Head of caudate nucleus (tissue), 42 donors: ENCODE data around the gene CUBN.

Source experiments
- DNase-seq, 42 donors: peaks; one replicate each; pipeline versions ENCODE4 v3.0.0 to v3.0.0-alpha.2; 2020 to 2021; ENCODE audit warnings: mixed read lengths in 7 of 42
- intact Hi-C: fragments of 100-400 bp; cut with DNase I; formaldehyde crosslinking; loops from one replicate; pipeline ENCODE4 v1.15.0; 2022

The CUBN gene

DNA sequence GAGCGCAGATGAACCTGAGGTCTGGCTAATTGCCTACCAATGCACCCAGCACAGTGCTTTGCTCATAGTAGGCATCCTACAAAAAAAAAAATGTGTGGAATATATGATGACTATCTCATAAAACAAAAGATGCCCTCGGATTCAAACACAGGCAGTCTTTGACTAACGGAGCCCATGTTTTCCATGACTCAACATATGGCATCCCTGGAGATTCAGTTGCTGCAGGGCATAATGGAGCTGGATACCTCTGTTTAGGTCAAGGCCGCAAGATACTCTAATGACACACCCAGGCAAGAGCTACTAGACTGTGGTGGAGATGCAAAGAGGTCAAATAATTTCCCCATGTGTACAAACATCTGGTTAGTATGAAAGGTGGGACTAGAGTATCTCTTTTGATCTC is 16.3 kb downstream of the CUBN start:
- no peak for DNase-seq
- intact Hi-C loops = no loop called here

DNA sequence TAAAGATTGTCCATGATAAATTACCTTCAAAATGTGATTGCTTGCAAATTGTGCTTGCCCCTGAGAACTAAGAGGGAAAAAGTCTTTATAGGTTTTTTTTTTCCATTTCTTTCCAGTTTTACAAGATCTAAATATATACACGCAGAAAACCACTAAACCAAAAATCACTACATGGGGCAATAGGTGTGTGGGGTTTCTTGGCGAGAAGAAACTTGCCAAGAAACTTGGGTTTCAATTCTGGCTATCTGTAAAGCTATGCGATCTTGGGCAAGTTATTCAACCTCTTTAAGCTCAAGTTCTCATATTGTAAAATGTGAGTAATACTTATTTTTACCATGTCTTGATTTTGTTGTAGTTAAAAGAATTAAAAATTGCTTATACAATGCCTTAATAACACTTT is 17.0 kb downstream of the CUBN start:
- intact Hi-C loops = no loop called here
- DNase-seq = no peak

DNA sequence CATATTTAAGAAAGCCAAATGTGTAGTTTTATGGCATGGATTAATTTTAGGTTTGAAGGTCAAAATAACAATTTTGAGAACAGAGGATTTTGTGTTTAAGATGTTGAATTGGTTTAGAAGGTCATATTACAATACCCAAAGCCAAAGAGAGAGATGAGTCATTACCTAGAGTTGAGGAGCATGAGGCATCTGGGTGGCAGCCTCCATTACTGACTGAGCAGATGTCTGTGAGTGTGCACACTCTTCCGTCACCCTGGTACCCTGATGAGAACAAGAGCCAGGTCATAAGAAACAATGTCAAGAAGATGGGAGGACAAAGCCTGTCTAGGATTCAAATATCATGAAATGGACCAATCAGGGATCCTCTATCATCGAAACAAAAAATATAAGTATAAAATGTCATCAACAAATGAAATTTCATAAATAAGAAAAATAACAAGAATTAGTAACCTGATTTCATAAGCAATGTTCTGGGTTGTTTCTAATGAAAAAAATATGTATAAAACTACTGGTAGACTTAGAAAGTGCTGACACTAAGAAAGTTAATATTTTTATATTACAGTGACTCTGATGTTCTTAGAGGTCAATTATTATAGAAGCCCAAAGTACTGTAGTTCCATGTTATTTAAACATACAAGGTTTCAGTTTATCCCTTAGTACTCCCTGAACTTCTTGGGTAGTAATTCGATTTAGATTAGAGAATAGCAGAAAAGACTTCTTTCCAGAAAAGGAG is 20.0 kb downstream of the CUBN start:
- intact Hi-C loops = no loop called here
- DNase-seq = no peak

DNA sequence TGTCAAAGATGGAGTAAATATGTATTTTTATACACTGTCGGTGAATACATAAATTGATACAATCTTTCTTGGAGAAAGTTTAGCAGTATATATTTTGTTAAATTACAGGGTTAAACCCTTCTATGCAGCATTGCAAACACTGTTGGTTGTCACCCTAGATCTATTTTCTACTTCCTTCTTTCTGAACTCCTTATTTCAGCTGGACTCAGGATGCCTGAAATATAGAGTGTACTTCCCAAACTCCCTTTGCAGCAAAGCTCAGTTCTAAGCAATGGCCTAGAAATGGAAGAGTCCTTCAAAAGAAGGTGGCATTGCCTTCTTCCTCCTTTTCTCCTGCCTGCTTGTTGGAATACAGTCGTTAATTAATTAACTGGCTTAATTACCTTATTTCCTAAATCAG is 20.6 kb downstream of the CUBN start:
- intact Hi-C loops = no loop called here
- no peak for DNase-seq

DNA sequence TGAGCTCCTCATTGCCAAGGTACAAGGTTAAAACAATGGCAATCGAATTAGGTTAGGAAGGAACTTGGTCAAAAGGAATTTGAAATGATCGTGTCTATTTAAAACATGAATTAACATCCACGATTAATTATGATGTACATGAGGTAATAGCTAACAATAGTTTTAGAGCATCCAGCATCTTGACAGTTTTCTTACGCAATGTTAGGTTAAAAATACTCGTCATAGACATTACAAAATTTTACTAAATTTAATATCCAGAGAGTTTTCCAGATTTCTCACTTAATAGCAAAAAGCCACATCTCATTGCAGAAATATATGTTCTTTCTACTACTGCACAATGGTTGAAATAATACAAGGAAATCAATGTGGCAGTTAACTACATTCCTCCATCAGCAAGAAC is 22.6 kb downstream of the CUBN start:
- intact Hi-C loops = no loop called here
- no peak for DNase-seq

DNA sequence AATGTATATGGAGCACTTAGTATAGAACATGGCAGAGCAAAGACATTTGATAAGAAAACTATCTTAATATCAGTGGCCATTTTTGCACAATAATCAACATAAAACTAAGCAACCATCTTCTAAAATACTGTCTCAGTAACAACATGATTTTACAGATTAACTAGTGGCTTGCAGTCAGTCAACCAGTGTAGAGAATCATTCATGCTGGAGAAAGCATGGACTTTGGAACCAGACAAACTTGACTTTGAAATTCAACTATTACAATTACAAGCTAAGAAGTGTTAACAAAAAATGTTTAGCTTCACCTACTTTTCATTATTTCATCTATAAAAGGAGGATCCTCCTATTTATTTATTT is 27.7 kb downstream of the CUBN start:
- no peak for DNase-seq
- intact Hi-C loops = no loop called here

DNA sequence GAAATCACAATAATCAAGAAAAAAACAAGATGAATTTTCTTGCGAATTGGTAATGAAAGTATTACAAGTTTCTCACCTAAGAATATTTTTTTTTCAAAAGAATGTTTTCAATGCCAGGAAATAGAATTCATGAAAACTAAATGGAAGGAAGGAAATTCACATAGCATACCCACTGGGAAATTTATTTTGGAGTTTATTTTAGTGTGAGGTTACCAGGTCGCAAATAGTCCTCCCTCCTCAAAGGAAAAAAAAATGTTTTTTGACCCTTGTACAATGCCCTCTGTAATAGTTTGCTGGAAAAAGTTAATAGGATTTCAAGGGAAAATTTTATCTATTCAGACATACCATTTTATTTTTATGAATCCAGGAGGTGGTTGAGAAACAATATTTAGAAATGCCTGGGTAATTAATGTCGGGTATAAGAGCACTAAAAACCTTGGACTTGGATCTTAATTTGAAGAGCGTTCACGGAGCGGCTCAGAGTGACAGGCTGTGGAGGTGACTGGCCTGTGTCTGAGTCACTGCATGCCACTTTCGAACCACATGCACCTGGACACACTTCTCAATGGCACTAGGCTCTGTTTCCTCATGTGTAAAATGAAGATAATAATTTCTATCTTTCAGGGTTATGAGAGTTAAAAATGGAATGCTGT is 28.2 kb downstream of the CUBN start:
- no peak for DNase-seq
- intact Hi-C loops = no loop called here

DNA sequence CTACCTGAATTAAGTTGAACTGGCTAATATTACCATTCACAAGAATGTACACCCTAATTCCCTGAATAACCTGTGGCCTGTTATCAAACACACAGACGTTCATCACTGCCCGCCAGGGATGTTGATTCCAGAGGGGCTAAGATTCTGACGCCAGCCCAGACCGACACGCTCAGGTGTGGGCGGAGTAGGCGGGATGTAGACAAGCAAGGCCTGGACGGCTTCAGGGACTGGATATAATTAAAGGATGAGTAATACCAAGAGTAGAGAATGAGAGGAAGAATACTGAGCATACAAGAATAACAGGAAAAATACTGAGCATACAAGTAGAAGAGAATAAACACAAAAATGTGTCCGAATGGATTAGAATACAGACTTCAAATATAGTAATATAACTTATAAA is 29.0 kb downstream of the CUBN start:
- intact Hi-C loops = no loop called here
- DNase-seq = no peak

DNA sequence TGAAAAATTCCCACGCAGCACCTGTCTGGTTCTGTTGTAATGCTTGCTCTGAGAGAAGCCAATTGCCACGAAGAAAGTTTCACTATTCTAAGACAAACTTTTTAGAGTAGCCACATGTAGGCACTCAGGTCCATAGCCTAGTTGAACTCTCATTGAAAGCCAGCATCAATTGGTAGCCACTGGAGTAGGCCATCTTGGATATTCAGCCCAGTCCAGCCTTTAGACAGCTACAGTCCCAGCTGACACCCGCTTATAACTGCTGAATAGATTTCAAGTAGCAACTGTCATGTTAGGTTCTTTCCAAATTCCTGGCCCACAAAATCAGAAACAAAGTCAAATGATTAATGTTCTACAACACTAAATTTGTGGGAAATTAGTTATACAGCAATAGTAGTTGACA is 31.6 kb downstream of the CUBN start:
- DNase-seq = no peak
- intact Hi-C loops = no loop called here

DNA sequence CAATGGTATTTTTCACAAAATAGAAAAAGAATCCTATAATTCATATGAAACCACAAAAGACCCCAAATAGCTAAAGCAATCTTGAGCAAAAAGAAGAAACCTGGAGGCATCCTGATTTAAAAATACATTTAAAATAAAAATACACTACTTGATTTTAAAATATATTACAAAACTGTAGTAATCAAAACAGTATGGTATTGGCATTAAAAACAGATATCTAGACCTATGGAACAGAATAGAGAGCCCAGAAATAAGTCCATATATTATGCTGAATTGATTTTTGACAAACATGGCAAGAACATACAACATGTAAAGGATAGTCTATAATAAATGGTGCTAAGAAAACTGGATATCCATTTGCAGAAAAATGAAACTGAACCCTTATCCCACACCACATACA is 34.8 kb downstream of the CUBN start:
- DNase-seq = no peak
- intact Hi-C loops = no loop called here

DNA sequence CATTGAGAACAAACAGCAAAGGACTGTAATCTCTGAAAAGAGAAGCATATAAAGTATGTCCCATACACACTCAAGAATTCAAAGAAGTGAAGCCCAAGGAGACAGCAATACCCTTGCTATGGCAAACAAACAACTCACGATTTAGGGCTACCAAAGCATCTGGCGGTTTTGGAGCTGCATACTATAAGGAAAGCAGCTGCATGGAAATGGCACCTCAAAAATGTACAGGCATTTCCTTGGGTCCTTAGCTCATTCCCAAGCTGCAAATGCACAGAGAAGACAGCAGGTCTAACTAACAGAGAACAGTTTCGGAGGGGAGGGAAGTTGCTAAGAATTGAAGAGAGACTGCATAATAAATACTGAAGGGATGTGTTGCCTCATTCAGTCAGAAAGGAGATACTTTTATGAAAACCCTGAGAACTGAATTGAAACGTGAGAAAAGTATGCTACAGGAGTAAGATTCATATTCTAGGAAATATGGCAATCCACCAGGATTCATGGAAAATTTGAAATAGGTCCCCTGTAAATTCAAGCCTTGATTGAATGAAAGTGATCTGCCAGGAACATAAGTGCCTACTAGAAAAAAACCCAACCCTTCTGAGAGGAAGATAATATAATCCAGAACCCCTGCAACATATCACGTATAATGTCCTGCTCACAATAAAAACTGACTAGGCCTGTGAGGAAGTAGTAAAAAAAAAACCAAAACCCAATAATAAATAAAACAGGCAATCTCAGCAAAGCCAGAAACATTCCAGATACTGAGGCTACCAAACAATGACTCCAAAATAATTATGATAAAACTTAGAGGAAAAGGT is 36.4 kb downstream of the CUBN start:
- no peak for DNase-seq
- intact Hi-C loops = no loop called here

DNA sequence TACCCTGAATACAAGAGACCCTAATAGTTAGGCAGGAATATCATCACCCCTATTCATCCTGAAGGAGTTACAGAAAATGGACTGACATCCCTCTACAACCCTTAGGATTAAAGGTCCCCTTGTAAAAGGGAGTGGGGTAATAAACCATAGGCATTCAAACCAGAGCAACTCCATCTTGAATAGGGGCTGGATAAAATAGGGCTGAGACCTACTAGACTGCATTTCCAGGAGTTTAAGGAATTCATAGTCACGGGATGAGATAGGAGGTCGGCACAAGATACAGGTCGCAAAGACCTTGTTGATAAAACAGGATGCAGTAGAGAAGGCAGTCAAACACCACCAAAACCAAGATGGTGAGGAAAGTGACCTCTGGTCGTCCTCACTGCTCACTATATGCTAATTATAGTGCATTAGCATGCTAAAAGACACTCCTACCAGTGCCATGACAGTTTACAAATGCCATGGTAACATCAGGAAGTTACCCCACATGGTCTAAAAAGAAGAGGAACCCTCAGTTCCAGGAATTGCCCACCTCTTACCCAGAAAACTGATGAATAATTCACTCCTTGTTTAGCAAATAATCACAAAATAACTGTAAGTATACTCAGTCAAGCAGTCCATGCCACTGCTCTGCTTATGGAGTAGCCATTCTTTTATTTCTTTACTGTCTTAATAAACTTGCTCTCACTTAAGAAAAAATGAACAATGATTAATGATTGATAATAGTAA is 37.2 kb downstream of the CUBN start:
- no peak for DNase-seq
- intact Hi-C loops = no loop called here

DNA sequence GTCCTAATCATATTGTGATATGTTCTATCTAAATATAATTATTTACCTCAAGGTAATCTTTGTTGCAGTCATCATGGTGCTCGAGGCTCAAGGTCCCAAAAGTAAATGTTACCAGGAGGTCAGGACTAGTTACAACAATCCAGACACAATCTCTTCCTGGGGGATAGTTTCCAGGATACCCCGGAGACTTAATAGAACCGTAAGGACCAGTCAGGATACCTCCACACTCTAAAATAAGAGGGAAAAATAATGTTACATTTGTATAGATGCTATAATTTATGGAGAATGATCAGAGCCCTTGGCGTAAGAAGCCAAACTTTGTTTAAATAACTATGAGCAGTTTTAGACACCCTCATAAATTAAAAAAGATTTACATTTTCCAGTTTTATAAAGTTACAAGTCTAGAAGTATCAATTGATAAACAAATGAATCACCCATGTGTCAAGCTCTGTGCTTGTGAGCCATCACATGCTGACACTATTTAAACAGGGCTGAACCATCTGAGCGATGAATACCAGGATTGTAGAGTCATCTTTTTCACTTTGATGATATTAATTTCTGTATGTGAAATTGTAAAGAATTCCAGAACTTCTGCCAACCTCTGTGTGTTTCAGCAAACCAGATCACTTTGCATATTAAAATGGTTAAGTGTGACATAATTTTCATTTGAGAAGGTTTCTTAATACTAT is 41.3 kb downstream of the CUBN start:
- DNase-seq = no peak
- intact Hi-C loops = no loop called here

DNA sequence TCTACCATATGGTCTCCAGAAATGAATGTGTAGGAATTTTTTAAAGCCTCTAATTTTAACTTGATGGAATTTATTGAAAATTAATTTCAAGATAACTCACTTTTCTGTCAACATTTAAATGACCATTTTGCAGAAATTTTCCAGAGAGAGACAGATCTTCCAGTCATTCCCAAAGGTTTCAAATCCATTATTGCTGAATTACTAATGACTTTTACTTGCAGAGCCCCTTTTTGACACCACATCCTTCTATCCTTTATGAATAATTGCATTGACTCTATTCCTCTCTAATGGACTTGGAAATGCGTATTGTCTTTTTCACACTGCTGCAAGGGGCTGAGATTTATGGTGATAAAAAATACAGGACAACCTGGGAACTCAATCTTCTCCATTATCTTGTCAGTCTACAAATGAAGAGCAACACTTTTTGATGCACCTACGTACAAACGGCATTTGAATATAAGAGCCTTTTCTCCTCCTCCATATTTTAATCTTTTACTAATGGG is 42.7 kb downstream of the CUBN start:
- intact Hi-C loops = no loop called here
- DNase-seq = no peak

DNA sequence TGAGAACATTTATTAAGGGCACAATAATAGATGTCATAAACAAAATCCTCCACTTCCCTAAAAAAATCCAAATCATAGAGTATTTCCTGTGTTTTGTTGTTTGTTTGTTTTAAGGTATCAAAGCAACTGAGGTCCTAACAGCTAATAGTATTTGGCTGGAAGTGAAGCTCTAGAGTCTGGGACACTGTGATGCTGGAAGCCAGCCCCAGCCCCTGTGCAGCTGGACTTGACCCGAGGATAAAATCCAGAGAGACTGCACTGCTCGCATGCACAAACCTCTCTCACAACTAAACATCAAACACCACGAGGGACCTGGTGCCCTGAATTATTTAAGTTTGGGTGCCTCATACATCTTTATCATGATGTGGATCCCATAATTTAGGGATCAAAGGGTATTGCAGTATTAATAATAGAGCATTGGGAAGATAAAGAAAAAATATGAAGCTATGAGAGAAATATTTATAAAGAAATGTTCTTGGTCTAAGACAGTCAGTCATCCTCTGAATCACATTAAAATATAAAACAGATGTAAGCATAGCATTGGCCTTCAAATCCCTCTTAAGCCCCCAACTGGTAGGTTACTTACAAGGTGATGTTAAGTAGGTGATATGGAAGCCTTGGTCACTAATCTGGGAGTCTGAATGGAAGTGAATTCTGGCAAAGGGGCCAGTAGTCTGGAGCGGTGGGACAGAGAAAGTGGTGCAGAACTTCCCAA is 44.4 kb downstream of the CUBN start:
- intact Hi-C loops = no loop called here
- DNase-seq = no peak

DNA sequence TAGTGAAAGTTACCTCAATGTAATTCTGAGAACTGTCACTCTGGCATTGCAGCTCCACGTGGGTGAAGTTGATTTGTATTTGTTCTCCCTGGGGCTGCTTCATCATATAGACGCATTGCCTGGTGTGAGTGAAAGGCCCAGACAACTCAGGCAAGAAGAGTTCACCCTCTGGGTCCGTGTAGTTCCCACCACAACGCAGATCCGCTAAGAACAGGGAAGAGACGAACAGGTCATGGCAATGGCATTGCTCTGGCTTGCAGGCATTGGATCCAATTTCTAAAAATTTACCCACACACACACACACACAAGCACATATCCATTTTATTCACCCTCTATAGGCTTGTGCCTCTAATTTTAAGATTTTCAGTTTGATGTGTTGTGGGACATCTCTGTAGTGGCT is 45.4 kb downstream of the CUBN start:
- no peak for DNase-seq
- intact Hi-C loops = no loop called here

DNA sequence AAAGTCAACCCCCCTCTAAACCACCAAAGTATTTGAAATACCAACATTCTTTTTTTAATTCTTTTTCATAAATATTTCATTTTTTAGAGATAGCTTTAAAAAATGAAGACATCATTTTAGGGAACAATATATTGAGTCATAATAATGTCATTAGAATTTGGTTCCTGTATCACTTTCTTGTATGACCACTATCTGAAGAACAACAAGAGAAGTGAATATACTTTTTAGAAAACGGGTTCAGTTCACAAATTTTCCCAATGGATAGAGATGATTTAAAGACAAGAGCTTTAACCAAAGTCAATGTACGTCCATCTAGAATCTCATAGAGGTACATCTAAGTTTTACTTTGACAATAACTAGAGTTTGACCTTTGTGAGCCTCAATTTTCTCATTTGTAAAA is 48.2 kb downstream of the CUBN start:
- DNase-seq = no peak
- intact Hi-C loops = no loop called here

DNA sequence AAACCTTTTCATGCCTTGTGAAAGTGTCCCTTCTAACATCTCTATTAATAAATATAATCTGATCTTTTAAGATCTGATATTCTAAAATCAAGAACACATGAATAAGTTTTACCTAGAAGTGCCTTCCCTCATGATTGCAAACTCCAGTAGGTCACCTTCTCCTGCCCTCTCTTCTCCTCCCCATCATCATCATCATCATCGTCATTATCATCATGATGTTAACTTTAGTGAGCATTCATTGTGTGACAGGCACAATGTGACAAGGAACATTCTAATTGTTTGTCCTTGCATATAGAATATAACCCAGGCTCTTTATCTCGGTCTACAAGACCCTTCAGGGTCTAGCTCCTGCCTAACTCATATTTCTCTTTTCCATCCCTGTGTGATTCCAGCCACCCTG is 51.7 kb downstream of the CUBN start:
- DNase-seq = no peak
- intact Hi-C loops = no loop called here
